Jurkat, Clone E6-1 (cell line): ENCODE data around the gene ADAMTS9.

Experiments used
- DNase-seq: peaks from one replicate; pipeline ENCODE4 v3.0.0-alpha.2; 2011; ENCODE audit warnings: low read depth, low spot score
- H3K4me3 ChIP-seq: 2 replicates; pipeline ENCODE4 v1.5.1; 2011; ENCODE audit warnings: mild to moderate bottlenecking, low read length, control low read depth, moderate library complexity

ADAMTS9 gene

GRCh38 chr3:64691051-64691450 lies 3.3 kb upstream of the ADAMTS9 start:
- H3K4me3 ChIP-seq: no peak overlapping the region
- no peak for DNase-seq

DNA sequence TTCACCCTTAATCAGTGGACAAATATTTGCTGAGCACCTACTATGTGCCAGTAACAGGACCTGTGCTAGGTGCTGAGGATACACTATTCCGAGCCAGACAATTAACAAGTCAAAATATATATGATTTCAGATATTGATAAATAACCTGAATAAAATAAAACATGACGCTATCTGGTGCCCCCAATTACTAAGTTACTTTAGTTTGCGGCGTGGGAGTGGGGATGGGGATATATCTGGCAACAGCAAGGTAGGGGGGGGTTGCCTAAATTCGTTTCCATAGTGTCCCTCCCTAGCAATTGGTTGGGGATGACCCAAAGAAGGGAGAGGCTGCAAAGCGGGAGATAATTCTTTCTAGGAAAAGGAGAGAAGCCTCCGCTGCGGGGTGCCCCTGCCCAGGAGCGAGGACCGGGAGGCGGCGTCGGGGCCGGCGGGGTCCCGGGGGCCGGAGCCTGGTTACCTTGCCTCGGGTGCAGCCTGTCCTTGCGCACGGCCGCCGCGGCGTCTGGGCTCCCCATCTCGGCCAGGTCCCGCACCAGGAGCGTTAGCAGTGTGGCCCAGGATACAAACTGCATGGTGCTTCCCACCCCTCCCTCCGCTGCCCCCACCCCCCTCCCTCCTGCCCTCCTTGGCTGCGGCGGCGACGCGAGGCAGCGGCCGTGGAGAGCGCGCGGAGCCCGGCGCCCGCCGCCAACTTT lies 567 bp downstream of the ADAMTS9 start:
- no peak overlapping the region for H3K4me3 ChIP-seq
- DNase-seq: no peak

DNA sequence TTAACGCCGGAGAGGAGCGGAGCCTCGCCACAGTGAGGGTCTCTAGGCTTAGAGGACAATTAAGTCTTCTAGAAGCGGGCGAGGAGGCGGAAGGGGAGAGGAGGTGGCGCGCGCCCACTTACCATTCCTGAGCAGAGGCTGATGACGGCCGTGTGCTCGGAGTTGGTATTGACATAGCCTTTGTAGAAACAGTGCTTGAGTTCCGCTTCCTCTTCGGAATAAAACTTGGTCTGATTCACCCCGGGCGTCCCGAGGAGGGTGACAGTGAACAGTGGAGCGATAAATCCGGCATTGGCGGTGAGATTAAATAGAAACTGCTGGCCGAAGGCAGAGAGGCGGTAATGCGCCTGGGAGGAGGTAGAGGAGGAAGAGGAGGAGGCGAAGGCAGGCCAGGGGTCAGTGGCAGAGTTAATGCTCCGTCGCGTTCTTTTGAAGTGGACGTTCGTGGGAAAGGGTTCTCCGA lies 1.3 kb downstream of the ADAMTS9 start:
- no peak overlapping the region for H3K4me3 ChIP-seq
- no peak for DNase-seq

GRCh38 chr3:64685800-64686445 lies 1.9 kb downstream of the ADAMTS9 start:
- no peak for DNase-seq
- no peak overlapping the region for H3K4me3 ChIP-seq

DNA sequence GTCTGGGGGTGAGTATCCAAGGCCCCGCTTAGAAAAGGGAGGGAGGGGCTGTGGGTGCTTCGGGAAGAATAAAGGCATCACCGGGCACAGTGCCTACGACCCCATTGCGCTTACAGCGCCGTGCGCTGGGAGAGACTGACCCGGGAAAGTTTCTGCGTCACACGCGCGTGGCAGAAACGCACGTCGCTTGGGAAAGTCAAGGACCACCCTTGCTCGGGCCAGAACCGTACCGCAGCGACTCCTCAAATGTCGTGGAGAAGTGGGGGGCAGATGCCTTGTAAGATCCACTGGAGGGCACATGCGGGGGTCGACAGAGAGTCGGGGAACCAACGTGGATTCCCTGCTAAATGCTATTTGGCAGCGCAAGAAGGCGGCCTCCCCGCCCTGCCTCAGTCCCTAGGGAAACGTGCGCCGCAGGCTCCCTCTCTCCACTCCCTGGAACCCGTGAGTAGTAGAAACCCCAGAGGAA lies 2.4 kb downstream of the ADAMTS9 start:
- H3K4me3 ChIP-seq: no peak overlapping the region
- DNase-seq: no peak

- H3K4me3 ChIP-seq: no peak overlapping the region
- DNase-seq: no peak
These were observed 3.0 kb downstream of the ADAMTS9 start for GRCh38 chr3:64684715-64685261.

GRCh38 chr3:64681827-64682226 lies 6.0 kb downstream of the ADAMTS9 start:
- no peak for DNase-seq
- no peak overlapping the region for H3K4me3 ChIP-seq

GRCh38 chr3:64681015-64681414 lies 6.8 kb downstream of the ADAMTS9 start:
- DNase-seq: no peak
- H3K4me3 ChIP-seq: no peak overlapping the region

GRCh38 chr3:64680334-64680733 lies 7.5 kb downstream of the ADAMTS9 start:
- no peak for DNase-seq
- no peak overlapping the region for H3K4me3 ChIP-seq

GRCh38 chr3:64677961-64678716 lies 9.7 kb downstream of the ADAMTS9 start:
- no peak overlapping the region for H3K4me3 ChIP-seq
- no peak for DNase-seq

DNA sequence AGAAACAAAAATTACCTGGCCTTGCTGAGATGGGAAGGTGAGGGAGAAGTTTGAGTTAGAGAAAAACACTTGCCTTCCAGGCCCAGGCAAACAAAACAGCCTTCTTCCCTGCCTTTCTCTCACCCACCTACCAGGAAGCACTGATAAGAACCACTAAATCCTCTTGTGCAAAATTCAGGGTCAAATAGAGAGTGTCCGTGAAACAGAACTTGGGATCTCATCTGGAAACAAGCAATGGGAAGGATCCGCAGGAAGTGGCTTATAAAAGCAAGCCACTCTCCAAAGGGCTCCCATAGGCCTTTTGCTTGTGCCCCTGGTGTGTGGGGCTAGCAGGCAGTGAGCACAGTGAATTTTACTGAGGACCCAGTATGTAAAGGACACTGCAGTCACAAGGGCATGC lies 11.0 kb downstream of the ADAMTS9 start:
- DNase-seq: no peak

GRCh38 chr3:64675687-64676247 lies 12.0 kb downstream of the ADAMTS9 start:
- no peak for DNase-seq
- no peak overlapping the region for H3K4me3 ChIP-seq

More for the DNA sequence above, 11.0 kb downstream of the ADAMTS9 start:
- no peak overlapping the region for H3K4me3 ChIP-seq

GRCh38 chr3:64674591-64675076 lies 13.2 kb downstream of the ADAMTS9 start:
- no peak for DNase-seq
- no peak overlapping the region for H3K4me3 ChIP-seq

GRCh38 chr3:64673159-64673715 lies 14.6 kb downstream of the ADAMTS9 start:
- no peak for DNase-seq
- no peak overlapping the region for H3K4me3 ChIP-seq

- no peak overlapping the region for H3K4me3 ChIP-seq
- no peak for DNase-seq
These were observed 19.0 kb downstream of the ADAMTS9 start for GRCh38 chr3:64668582-64669510.

DNA sequence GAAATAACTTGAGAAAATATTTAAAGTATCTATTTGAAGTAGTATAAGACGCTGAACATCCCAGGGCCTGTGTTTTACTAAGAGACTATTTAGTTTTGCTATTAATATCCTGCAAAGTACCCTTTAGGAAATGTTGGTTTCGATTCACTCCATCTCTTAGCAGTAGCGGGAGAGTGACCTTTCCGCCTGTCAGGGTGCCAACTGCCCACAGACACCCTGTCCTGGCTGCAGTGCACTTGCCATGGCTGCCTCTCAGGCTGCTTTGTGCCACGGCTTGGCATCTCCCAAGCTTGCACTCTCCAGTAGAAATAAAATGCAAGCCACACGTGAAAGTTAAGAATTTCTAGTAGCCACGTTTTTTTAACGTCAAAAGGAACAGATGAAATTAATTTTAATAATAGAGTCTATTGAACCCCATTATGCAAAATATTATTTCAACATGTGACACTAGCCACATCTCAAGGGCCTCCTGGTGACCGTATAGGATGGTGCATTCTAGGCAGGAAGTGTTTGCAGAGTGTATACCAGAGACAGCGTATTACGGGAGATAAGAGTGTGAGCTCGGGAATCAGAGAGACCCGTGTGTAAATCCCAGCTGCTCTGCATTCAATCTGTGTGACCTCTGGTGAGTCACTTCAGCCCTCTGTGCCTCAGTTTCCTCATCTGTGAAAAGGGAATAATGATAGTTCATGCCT lies 19.8 kb downstream of the ADAMTS9 start:
- no peak for DNase-seq
- no peak overlapping the region for H3K4me3 ChIP-seq

- DNase-seq: no peak
- no peak overlapping the region for H3K4me3 ChIP-seq
These were observed 20.7 kb downstream of the ADAMTS9 start for GRCh38 chr3:64667138-64667537.
